HG03103 (cell line): ENCODE results near the gene PRKD1.
"Not testable (repeated sequence)": the region's sequence is repeated elsewhere in the genome, so short reads cannot be mapped to it uniquely, and the experiment has no call there.

Experiments used
- ATAC-seq: cut with Tn5 transposase; IDR thresholded peaks from one replicate; pipeline ENCODE4 v1.9.1; 2021; ENCODE audit warnings: low read depth; ENCODE audit not compliant: unreplicated experiment

The PRKD1 gene

DNA sequence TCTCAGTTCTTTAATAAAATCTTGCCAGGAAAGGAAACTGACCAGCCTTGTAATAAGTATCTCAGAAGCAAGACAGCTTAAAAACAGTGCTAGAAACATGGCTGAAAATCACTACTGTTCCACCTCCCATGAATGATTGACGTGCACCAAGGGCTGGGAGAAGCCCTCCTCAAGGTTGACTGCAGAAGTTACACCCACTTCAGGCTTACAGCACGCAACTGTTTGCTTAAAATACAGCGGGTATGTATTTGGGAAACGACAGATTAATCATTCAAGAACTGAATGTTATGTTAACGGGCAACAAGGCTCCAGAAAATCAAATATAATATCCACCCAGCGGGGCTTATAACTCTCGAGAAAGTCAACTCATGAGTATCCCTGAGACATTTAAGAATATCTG is 22.1 kb downstream of the PRKD1 start:
- ATAC-seq, result no peak

- peak; percentile 44 for ATAC-seq
Measured at GRCh38 chr14:29900609-29901350, 26.9 kb downstream of the PRKD1 start.

GRCh38 chr14:29898470-29898869 is 29.2 kb downstream of the PRKD1 start:
- no peak for ATAC-seq

DNA sequence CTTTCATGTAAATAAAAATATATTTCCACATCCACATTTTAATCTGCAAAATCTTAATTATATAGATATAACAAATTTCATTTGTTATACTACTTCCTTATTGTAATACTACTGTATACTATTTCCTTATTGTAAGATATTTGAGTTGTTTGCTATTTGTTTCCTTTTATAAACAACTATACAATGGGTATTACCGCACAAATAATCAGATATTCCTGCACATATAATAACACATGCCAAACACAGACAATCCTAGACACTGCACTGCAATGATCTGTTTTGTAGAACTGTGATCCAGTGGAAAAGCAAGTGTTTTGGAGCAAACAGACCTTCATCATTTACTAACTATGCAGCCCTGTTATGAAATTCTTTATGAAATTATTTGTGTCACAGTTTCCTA is 30.5 kb downstream of the PRKD1 start:
- ATAC-seq, result no peak

DNA sequence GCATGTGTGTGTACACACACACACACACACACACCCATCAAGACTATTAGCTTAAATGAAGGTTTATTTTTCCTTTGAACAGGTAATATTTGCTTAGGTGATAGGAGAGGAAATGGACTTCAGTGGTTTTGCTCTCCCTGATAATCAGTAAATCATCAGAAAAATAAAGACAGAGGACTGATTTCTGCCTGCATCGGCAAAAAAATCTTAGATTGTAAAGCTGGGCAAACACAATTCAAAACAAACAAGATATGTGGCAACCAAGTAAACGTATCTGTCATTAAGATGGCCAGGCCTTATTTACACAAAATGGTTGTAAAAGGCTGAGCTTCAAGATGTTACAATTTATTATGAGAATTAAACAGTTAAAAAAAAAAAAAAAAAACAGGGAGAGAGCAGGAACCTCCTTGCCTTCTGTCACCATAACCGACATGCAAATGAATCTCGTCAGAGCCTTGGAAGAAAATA is 31.3 kb downstream of the PRKD1 start:
- ATAC-seq, result no peak

DNA sequence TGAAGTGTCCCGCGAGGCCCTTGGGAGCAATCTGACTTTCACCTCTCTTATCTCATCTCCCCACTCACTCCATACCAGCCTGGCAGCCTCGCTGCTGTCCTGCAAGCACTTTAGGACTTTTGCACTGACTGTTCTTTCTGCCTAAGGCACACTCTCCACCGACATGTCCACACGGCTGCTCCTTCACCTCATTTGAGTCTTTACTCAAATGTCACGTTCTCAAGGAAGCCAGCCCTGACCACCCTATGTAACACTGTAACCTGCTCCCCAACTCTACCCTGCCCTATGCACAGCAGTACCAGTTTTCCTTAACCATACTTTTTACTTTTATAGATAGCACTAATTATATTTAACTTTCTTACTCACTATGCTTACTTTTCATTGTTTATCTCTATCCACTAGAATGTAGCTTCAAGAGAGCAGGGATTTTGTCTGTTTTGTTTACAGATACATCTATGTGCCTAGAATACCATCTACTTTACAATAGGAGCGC is 32.0 kb downstream of the PRKD1 start:
- no peak for ATAC-seq

- ATAC-seq, result no peak
Measured at GRCh38 chr14:29893989-29894388, 33.7 kb downstream of the PRKD1 start.

GRCh38 chr14:29892327-29892726 is 35.3 kb downstream of the PRKD1 start:
- no peak for ATAC-seq

DNA sequence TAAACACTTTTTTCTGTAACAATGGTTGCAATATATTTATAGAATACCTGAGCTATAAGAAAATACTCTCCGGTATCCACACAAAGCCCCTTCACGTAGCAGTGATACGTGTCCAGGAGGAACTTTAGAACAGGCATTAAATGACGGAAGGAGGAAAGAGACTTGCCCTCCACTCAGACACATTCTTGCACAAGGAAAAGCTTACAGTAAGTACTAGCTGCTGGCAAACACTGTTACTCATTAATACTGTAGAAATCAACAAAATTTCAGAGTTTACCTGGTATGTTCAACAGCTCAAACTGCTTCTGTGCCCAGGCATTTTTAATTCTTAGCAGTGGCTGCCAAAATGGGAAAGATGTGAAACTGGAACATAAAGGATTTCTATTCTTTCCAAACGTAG is 41.7 kb downstream of the PRKD1 start:
- no peak for ATAC-seq

DNA sequence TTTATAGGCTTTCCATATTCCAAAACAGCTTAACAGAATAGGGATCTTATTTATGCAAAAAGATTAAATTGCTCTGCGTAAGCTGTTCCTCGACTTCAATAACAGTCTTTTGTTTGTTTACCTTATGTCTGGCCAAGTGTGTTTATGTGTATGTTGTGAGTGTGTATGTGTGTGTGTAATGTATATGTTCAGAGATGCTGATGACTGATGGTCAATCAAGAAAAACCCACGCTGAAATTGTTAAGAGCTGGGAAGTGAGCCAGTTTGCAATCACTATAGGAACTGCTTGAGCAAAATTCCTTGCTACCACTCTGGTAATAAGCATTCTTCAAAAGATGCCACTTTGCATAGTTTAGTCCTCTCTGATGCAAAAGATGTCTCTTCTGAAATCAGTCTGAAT is 59.6 kb downstream of the PRKD1 start:
- no peak for ATAC-seq

GRCh38 chr14:29865299-29865698 is 62.3 kb downstream of the PRKD1 start:
- ATAC-seq, result no peak

DNA sequence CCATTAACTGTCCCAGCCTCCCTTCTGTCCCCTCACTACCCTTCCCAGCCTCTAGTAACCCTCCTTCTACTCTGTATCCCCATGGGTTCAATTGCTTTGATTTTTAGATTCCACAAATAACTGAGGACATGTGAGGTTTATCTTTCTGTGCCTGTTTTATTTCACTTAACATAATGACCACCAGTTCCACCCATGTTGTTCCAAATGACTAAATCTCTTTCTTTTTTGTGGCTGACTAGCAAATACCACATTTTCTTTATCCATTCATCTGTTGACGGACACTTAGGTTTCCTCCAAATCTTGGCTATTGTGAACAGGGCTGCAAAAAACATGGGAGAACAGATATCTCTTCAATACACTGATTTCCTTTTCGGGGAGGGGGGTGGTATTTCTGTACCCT is 65.7 kb downstream of the PRKD1 start:
- ATAC-seq, result no peak

DNA sequence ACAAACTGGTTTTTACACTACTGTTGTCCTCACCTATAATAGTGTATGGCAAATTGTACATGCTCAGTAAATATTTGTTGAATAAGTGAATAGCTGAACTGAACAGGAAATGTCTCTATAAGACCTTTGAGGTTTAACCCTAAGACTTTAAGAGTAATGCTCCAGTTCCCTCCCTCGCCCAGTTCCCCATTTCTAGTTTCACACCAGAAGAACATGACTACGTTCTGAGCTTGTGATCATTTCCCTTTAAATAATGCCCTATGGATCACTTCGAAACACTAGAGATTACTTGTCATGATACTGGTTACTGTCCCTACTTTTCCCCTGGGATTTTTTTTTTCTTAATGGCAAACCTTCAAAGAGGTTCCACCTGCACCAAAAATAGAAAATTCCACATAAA is 69.3 kb downstream of the PRKD1 start:
- ATAC-seq, result peak; percentile 92

- peak; percentile 76 for ATAC-seq
Measured at GRCh38 chr14:29857551-29857950, 70.1 kb downstream of the PRKD1 start.

DNA sequence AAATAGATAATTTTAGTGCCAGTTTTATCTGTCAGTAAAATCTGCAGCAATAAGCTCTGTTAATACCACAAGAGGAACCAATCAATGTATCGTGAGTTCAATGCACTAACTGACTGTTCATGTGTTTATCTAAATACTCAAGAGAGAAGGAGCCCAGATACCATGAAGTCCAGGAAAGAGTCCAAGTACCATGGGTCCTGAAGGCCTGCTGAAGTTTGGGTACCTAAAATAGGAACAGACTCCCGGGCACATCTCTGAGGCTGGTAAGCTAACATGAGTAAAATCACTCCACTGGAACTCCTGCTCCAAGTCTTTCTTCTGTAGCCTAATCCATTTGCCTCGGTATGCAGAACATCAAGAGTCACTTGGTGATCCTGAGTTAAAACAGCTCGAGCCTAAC is 71.1 kb downstream of the PRKD1 start:
- no peak for ATAC-seq

GRCh38 chr14:29853691-29854090 is 74.0 kb downstream of the PRKD1 start:
- not testable (repeated sequence) for ATAC-seq

DNA sequence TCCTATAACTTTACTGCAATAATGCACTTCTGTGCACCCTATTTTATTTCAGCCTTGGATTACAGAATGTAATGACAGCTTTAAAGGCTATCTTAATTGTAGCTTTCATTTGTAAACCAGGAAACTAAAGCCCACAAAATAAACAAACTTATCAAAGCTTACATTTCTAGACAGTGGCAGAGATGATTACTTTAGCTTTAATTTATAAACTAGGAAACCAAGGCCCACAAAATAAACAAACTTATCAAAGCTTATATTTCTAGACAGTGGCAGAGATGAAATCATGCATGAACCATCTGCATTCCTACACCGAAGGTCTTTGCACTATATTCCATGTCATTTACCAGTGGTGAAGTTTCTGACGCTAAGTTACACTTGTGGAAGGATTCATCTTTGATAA is 74.4 kb downstream of the PRKD1 start:
- no peak for ATAC-seq

DNA sequence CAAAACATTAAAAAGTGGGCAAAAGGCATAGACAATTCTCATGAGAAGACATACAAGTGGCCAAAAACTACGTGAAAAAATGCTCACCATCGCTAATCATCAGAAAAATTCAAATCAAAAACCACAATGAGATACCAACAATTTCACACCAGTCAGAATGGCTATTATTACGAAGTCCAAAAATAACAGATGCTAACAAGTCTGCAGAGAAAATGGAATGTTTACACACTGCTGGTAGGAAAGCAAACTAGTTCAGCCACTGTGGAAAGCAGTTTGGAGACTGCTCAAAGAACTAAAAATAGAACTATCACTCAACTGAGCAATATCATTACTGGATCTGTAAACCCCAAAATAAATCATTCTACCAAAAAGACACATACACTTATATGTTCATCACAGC is 76.2 kb downstream of the PRKD1 start:
- no peak for ATAC-seq

- ATAC-seq, result no peak
Measured at GRCh38 chr14:29847056-29847380, 80.6 kb downstream of the PRKD1 start.

GRCh38 chr14:29846339-29847055 is 81.2 kb downstream of the PRKD1 start:
- ATAC-seq, result peak; percentile 55

DNA sequence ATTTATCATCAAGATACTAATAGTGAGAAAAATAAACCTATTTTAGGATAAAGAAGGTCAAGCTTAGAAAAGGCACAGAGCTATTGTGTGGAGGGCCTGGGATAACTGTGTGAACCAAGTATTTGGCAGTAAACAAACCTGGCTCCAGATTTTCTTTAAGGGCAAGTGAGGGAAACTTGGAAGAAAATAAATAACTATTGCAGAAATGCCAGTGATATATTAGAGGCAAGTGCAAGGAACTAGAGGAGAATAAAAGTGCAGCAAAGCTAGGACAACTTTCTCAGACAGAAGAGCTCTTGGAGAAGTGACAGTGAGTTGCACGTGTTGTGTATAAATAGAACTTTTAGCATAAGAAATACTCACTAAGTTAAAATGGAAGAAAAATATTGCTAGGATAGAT is 83.7 kb downstream of the PRKD1 start:
- ATAC-seq, result no peak

DNA sequence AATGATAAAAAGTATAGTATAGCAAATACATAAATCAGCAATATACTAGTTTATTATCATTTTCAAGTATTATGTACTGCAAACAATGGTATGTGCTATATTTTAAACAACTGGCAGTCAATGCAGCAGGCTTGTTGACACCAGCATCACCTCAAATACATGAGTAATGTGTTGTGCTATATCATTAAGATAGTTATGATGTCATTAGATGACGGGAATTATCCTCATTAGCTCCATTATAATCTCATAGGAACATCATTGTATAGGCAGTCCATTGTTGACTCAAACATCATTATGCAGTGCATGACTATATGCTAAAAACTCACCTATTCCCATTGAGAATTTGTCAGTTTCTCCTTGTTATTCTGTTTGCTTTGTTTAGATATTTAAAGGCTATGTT is 85.4 kb downstream of the PRKD1 start:
- no peak for ATAC-seq
